ENCODE results near the gene ASB2. TPM values are rescaled to one million over a fixed set of nuclear protein-coding genes. Genes with fewer than 3 reads are reported as not detected.

The ASB2 gene
- total and polyA plus RNA-seq, 8 donors: 2.0 to 199 (median 18.7) TPM

GRCh38 chr14:93953263-93953662, 23.1 kb downstream of the ASB2 start:
- H3K27ac ChIP-seq: peak overlapping the region in 3 of 5 donors; percentile 69 to 80 (median 78)
- DNase-seq: peak in 1 of 2 donors; percentile 31
- H3K4me3 ChIP-seq: no peak overlapping the region
- peaks cover 25 to 68% (median 45%) of the 10 kb centered on the region in 4 donors for H3K4me1 ChIP-seq
- peaks cover 0 to 31% (median 9%) of the 10 kb centered on the region in 4 donors for H3K36me3 ChIP-seq
- WGBS, 5 donors: 67 to 82% (median 70%) methylated on average over 12 to 14 of the region's 14 CpGs
- no peaks in the 10 kb centered on the region for H3K9me3 ChIP-seq
- intact Hi-C loops (cut with DNase I; ENCODE audit: low total_unique reads): no loop called here
- no peaks in the 10 kb centered on the region for H3K27me3 ChIP-seq
- TF ChIP-seq CTCF (IDR thresholded peaks at IDR 0.05) (no peak), POLR2A (IDR thresholded peaks at IDR 0.05) (no peak), POLR2AphosphoS5 (IDR thresholded peaks at IDR 0.05) (no peak), EP300 (IDR thresholded peaks at IDR 0.05) (no peak)

GRCh38 chr14:93952829-93953228, 23.5 kb downstream of the ASB2 start:
- H3K9me3 ChIP-seq: no peaks in the 10 kb centered on the region
- H3K27me3 ChIP-seq: no peaks in the 10 kb centered on the region
- TF ChIP-seq EP300 (IDR thresholded peaks at IDR 0.05) (no peak), POLR2A (IDR thresholded peaks at IDR 0.05) (no peak), CTCF (IDR thresholded peaks at IDR 0.05) (no peak), POLR2AphosphoS5 (IDR thresholded peaks at IDR 0.05) (no peak)
- no peak for DNase-seq
- intact Hi-C loops (cut with DNase I; ENCODE audit: low total_unique reads): no loop called here
- peaks cover 22 to 64% (median 41%) of the 10 kb centered on the region in 4 donors for H3K4me1 ChIP-seq
- H3K36me3 ChIP-seq: peaks cover 0 to 33% (median 11%) of the 10 kb centered on the region in 4 donors
- peak overlapping the region in 2 of 5 donors; percentile 44 to 78 for H3K27ac ChIP-seq
- H3K4me3 ChIP-seq: no peak overlapping the region
- 65 to 85% (median 81%) methylated on average over 3 of the region's 3 CpGs for WGBS, 5 donors

- H3K36me3 ChIP-seq: peaks cover 0 to 40% (median 13%) of the 10 kb centered on the region in 4 donors
- intact Hi-C loops (cut with DNase I; ENCODE audit: low total_unique reads): no loop called here
- no peaks in the 10 kb centered on the region for H3K27me3 ChIP-seq
- H3K27ac ChIP-seq: peak overlapping the region in 2 of 5 donors; percentile 44 to 78
- H3K4me1 ChIP-seq: peaks cover 12 to 55% (median 36%) of the 10 kb centered on the region in 4 donors
- TF ChIP-seq EP300 (IDR thresholded peaks at IDR 0.05): no peak
- TF ChIP-seq POLR2A (IDR thresholded peaks at IDR 0.05): no peak
- TF ChIP-seq POLR2AphosphoS5 (IDR thresholded peaks at IDR 0.05): no peak
- no peak for TF ChIP-seq CTCF (IDR thresholded peaks at IDR 0.05)
- DNase-seq: no peak
- 35 to 64% (median 56%) methylated on average over 4 to 7 of the region's 7 CpGs for WGBS, 5 donors
- H3K9me3 ChIP-seq: no peaks in the 10 kb centered on the region
- no peak overlapping the region for H3K4me3 ChIP-seq
Measured at GRCh38 chr14:93951635-93952540, 24.5 kb downstream of the ASB2 start.

GRCh38 chr14:93950948-93951634, 25.3 kb downstream of the ASB2 start:
- Histone ChIP-seq H3K4me1 (peaks cover 4 to 55% (median 28%) of the 10 kb centered on the region in 4 donors), H3K9me3 (no peaks in the 10 kb centered on the region), H3K4me3 (no peak overlapping the region), H3K36me3 (peaks cover 0 to 48% (median 17%) of the 10 kb centered on the region in 4 donors), H3K27ac (peak overlapping the region in 2 of 5 donors; percentile 44 to 78), H3K27me3 (no peaks in the 10 kb centered on the region)
- WGBS, 5 donors: 73 to 87% (median 84%) methylated on average over 15 to 20 of the region's 20 CpGs
- intact Hi-C loops (cut with DNase I; ENCODE audit: low total_unique reads): no loop called here
- DNase-seq: no peak
- TF ChIP-seq CTCF (IDR thresholded peaks at IDR 0.05): no peak
- no peak for TF ChIP-seq POLR2A (IDR thresholded peaks at IDR 0.05)
- TF ChIP-seq EP300 (IDR thresholded peaks at IDR 0.05): no peak
- TF ChIP-seq POLR2AphosphoS5 (IDR thresholded peaks at IDR 0.05): no peak
